Uterus (tissue), 4 donors: ENCODE measurements around the gene POLR3G. TPM values are rescaled to one million over a fixed set of nuclear protein-coding genes. Genes with fewer than 3 reads are reported as not detected.

Source experiments
- DNase-seq, 2 donors: peaks; one replicate each; pipeline ENCODE4 v3.0.0-alpha.2; 2019 to 2020
- H3K27ac ChIP-seq, 2 donors: fragments of 200-600 bp; sonication (generic); 1 replicate in 1 of 2; 2 replicates in 1 of 2; pipeline ENCODE4 v1.5.1; 2016 to 2018
- H3K27me3 ChIP-seq, 2 donors: fragments of 200-600 bp; sonication (generic); one replicate each; pipeline ENCODE4 v1.5.1; 2018 to 2019; ENCODE audit warnings: control low read depth in 1 of 2
- H3K36me3 ChIP-seq, 2 donors: fragments of 200-600 bp; sonication (generic); one replicate each; pipeline ENCODE4 v1.5.1; 2019; ENCODE audit warnings: control low read depth in 1 of 2
- H3K4me1 ChIP-seq, 2 donors: fragments of 200-600 bp; sonication (generic); one replicate each; pipeline ENCODE4 v1.5.1; 2018 to 2019; ENCODE audit warnings: control low read depth in 1 of 2
- H3K4me3 ChIP-seq, 2 donors: fragments of 200-600 bp; sonication (generic); 1 replicate in 1 of 2; 2 replicates in 1 of 2; pipeline ENCODE4 v1.5.1; 2018 to 2019; ENCODE audit warnings: mild to moderate bottlenecking in 1 of 2
- H3K9me3 ChIP-seq, 2 donors: fragments of 200-600 bp; sonication (generic); one replicate each; pipeline ENCODE4 v1.5.1; 2019; ENCODE audit warnings: control low read depth in 1 of 2
- CTCF ChIP-seq, 4 experiments: fragments of 200-600 bp in 2 of 4; fragments of 450-650 bp in 2 of 4; sonication (generic) in 2 of 4; IDR thresholded peaks; one replicate each; pipeline ENCODE4 v1.5.1; 2016 to 2019; ENCODE audit warnings: antibody characterized with exemption in 4 of 4, mild to moderate bottlenecking in 2 of 4, moderate library complexity in 1 of 4
- POLR2A ChIP-seq, 2 donors: fragments of 450-650 bp; IDR thresholded peaks; one replicate each; pipeline ENCODE4 v1.6.1; 2016; ENCODE audit warnings: antibody characterized with exemption in 2 of 2, mild to moderate bottlenecking in 1 of 2, moderate library complexity in 1 of 2
- intact Hi-C: fragments of 100-400 bp; cut with DNase I; formaldehyde crosslinking; loops from one replicate; pipeline ENCODE4 v1.15.1; 2023; ENCODE audit warnings: low total_unique reads
- total RNA-seq, 4 donors: library from RNA; depleted of rRNA in 3 of 4; stranded (reverse); fragments of >200 nt in 3 of 4; gene quantifications; one replicate each; pipeline versions ENCODE4 v1.1.0 to v1.2.4, GENCODE V29; 2014 to 2023
- donor health status: DM: yes; HTN: yes; CAD: no.

The POLR3G gene
- total RNA-seq, 4 donors from 2014 or later, result 2.4 to 4.6 (median 2.5) TPM; not detected in 1

- no peak overlapping the region for H3K27ac ChIP-seq
- no peaks in the 10 kb centered on the region for H3K9me3 ChIP-seq
- no peaks in the 10 kb centered on the region for H3K36me3 ChIP-seq
- H3K4me3 ChIP-seq, result no peak overlapping the region
- TF ChIP-seq CTCF (IDR thresholded peaks at IDR 0.05) (no peak), POLR2A (IDR thresholded peaks at IDR 0.05) (no peak)
- H3K27me3 ChIP-seq, result peaks cover 0 to 10% of the 10 kb centered on the region in 2 donors
- no peaks in the 10 kb centered on the region for H3K4me1 ChIP-seq
- intact Hi-C loops, result no loop called here
- DNase-seq, result no peak
Measured at GRCh38 chr5:90549223-90549622, 74.6 kb downstream of the POLR3G start.

- no peaks in the 10 kb centered on the region for H3K9me3 ChIP-seq
- H3K4me3 ChIP-seq, result no peak overlapping the region
- H3K27ac ChIP-seq, result no peak overlapping the region
- DNase-seq, result no peak
- intact Hi-C loops, result no loop called here
- H3K4me1 ChIP-seq, result no peaks in the 10 kb centered on the region
- peaks cover 0 to 10% of the 10 kb centered on the region in 2 donors for H3K27me3 ChIP-seq
- no peak for TF ChIP-seq CTCF (IDR thresholded peaks at IDR 0.05)
- no peak for TF ChIP-seq POLR2A (IDR thresholded peaks at IDR 0.05)
- H3K36me3 ChIP-seq, result no peaks in the 10 kb centered on the region
Measured at GRCh38 chr5:90549729-90550275, 75.1 kb downstream of the POLR3G start.

GRCh38 chr5:90550963-90551362 is 76.3 kb downstream of the POLR3G start:
- intact Hi-C loops, result no loop called here
- TF ChIP-seq CTCF (IDR thresholded peaks at IDR 0.05), result no peak
- TF ChIP-seq POLR2A (IDR thresholded peaks at IDR 0.05), result no peak
- Histone ChIP-seq H3K36me3 (no peaks in the 10 kb centered on the region), H3K9me3 (no peaks in the 10 kb centered on the region), H3K27ac (no peak overlapping the region), H3K27me3 (peaks cover 0 to 10% of the 10 kb centered on the region in 2 donors), H3K4me1 (no peaks in the 10 kb centered on the region), H3K4me3 (no peak overlapping the region)
- no peak for DNase-seq

GRCh38 chr5:90551376-90551775 is 76.7 kb downstream of the POLR3G start:
- Histone ChIP-seq H3K9me3 (no peaks in the 10 kb centered on the region), H3K4me1 (no peaks in the 10 kb centered on the region), H3K27ac (no peak overlapping the region), H3K36me3 (no peaks in the 10 kb centered on the region), H3K27me3 (peaks cover 0 to 10% of the 10 kb centered on the region in 2 donors), H3K4me3 (no peak overlapping the region)
- DNase-seq, result no peak
- intact Hi-C loops, result no loop called here
- TF ChIP-seq POLR2A (IDR thresholded peaks at IDR 0.05) (no peak), CTCF (IDR thresholded peaks at IDR 0.05) (no peak)

- Histone ChIP-seq H3K4me1 (peaks cover 0 to 1% of the 10 kb centered on the region in 2 donors), H3K27me3 (peaks cover 0 to 5% of the 10 kb centered on the region in 2 donors), H3K27ac (no peak overlapping the region), H3K9me3 (no peaks in the 10 kb centered on the region), H3K36me3 (no peaks in the 10 kb centered on the region), H3K4me3 (no peak overlapping the region)
- intact Hi-C loops, result no loop called here
- no peak for DNase-seq
- TF ChIP-seq CTCF (IDR thresholded peaks at IDR 0.05), result no peak
- no peak for TF ChIP-seq POLR2A (IDR thresholded peaks at IDR 0.05)
Measured at GRCh38 chr5:90553711-90554110, 79.0 kb downstream of the POLR3G start.
